HPDE6-E6E7 (cell line): ENCODE data around the gene WDR72.
"Not testable (repeated sequence)": the region's sequence is repeated elsewhere in the genome, so short reads cannot be mapped to it uniquely, and the experiment has no call there.

Source experiments
- DNase-seq: peaks from one replicate; pipeline ENCODE4 v3.0.0; 2011; ENCODE audit warnings: missing footprints; ENCODE audit errors: extremely low spot score

WDR72 gene

DNA sequence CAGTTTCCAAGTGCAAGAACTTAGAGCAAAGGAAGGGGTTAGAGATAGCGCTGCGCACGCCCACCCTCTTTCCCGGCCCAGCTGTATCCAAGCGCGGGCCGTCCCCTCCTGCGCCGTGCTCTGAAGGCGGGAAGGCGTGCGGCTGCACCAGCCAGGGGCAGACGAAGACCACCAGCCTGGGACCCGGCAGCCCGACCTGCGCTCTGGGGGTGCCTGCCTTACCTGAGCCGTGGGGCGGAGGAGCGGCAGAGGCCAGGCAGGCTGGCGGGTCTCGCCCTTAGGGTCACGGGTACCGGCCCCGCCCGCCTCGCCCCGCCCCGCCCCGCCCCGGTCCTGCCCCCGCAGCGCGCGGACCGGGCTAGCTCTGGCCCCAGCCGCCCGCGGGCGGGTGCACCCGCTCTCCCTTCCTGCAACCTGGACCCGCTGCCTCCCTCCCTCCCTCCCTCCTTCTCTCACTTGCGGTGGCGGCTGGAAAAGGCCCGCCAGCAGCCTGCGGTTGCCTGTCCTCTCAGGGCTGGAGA, at the start of gene WDR72:
TSS of gene WDR72 (minus strand) at position 253 of the 521 bp plus-strand sequence. CDS start 26,514 bp downstream, outside the sequence.
- DNase-seq = no peak

DNA sequence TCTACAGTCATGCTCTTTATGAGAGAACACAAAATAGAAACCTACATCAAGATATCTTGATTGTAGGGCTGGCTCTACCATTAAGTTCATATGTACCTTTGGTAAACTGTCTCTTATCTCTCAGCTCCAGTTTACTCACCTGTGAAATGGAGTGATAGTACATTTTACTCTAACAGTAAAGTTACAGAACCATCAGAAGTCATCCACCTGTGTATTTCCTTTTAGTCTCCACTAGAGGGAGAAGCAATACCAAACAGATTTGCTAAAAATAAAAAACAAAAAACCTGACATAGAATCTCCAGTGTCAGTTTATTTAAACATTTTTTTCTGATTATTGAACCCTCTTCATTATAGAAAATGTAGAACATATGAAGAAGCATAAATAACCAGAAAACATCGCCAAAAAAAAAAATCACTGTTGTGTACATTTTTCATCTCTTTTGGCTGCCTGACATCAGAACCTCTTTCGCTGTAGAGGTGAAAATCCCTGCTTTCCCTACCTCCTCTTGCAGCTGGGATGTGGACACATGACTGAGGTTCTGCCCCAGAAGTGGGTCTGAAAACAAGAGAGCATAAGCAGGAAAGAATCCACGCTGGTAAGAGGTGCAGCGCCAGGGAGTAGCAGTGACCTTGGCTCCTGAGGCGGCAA, 48.7 kb upstream of the WDR72 start:
- DNase-seq = peak; percentile 12

DNA sequence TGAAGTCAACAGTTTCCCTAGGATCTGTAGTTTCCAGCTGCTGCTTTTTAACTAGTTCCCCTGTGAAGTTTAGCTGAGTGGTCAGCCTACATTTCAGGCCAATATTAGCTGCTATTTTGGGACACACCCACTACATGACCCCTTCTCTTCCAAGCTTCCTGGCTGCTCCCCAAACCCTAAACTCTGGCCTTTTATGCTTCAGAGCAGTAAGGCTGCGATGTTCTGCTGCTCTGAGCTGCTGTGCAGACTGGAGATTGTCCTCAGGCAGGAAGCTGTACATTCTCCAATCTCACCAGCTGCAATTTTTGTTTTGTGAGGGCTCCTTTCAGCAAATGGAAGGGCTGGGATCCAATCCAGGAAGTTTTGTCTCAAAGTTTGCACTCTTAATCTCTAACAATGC, 48.0 kb upstream of the WDR72 start:
- no peak for DNase-seq

DNA sequence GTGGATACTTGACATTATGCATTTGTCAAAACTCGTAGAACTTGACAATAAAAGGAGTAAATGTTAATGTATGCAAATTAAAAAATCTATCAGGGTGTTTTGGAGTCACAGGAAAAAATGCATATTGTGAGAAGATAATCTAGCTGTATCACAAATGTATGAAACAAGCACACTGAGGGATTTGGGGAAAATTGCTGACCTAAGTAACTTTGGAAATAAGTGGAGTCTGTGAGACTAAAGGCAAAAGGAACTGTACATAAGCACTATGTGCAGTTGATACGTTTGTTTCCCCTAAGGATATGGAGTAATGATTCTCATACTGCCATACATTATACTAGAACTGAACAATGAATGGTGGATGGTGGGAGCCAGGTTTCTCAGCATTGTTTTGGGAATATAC, 43.2 kb upstream of the WDR72 start:
- no peak for DNase-seq

DNA sequence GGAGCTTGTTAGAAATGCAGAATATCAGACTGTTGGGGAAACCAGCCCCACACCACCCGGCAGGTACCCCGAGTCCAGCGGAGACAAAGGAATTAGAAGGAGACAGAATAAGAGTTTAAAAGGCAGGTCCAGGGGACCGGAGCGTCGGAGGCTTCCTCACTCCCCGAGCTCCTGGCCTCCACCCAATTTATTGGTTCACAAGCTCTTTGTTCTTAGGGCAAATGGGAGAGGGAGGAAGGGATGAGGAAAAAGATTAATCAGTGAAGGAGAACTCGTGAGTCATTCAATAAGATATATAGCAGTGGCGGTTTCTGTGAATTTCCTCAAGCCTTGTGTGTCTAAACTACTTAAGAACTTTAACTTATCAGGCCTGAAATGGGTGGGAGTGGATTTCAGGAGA, 32.1 kb upstream of the WDR72 start:
- no peak for DNase-seq

DNA sequence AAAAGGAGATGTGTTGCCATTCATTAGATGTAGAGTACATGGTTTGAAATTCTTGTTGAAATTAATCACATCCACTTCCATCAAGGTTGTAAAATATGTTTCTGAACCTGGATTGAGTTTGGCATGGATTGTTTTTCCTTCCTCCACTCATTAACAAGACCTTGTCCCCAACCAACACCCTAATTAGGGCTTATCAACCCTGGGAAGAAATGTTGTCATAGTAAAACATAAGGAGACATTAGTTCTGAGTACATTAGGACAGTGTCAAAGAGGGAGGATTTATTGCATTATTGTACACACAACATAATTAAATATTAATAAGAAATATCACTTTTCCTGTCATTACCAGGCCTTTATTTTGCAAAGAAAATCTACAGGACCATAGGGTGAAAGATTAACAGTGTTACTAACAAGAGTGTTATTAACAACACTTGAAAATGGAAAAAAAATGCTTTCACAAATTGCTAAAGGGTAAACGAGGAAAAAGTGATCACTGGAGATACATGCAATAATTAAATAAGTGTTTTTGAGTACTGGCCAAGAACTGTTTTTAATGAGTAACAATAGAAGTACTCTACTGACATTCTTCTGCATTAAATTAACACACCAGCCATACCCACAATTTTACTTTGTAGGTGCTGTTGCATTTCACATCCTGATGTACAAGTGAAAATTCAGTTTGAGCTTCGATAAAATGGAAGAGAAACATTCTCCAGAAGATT, 30.4 kb upstream of the WDR72 start:
- no peak for DNase-seq

DNA sequence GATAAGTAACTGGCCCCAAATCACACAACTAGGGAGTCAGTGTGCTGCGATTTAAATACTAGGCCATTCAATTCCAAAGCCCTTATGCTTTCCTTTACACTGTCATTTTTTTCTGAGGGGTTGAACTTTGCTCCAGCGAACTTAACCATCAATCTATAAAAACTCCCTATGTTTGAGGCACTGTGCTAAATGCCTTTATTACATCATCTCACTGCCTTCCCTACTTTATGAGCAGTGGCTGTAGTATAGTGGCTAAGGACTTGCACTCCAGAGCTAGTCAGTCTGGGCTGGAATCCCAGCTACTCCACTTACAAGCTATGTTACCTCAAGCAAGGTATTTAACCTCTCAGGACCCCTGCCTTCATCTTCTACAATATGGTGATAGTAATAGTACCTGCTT, 26.9 kb upstream of the WDR72 start:
- no peak for DNase-seq

DNA sequence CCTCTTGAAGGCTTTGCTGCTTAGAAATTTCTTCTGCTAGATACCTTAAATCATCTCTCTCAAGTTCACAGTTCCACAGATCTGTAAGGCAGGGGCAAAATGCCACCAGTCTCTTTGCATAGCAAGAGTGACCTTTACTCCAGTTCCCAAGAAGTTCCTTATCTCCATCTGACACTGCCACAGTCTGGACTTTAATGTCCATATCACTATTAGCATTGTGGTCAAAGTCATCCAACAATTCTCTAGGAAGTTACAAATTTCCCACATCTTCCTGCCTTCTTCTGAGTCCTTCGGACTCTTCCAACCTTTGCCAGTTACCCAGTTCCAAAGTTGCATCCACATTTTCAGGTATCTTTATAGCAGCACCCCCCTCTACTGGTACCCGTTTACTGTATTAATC, 25.8 kb upstream of the WDR72 start:
- not testable (repeated sequence) for DNase-seq

DNA sequence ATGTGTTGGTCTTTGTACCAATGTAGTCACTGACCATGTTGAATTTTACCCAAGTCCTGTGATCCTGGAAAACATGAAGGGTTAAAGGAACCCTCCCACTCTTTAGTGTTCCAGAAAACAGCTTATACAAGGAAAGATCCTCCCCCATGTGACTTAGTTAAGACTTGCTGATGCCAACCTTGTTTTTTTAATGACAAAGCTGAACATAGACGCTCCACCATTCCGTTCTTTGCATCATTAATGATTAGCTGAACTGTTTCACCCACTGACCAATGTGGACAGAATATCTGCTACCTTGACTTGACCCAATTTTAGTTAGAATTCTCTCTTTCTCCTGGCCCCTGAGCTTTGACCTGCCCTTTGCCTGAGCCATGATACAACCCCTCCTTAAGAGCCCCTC, 3.5 kb upstream of the WDR72 start:
- no peak for DNase-seq

DNA sequence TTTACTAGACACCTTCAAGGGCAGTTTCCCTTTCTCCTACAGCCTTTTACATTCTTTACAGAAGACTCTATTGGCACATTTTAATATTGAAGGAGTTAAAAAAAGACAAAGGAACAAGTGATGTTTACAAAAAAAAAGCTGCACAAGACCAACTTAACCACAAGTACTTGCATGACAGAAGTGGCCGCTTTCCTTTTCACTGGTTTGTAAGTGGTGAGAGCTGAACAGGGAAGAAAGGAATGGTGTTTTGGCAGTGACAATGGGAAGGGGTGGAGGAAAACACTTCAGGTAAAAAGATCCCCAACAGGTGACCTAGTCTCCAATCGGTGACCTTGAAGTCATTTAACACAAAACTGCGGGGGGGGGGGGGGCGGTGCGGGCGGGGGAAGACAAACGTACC, 1.1 kb downstream of the WDR72 start:
- no peak for DNase-seq

DNA sequence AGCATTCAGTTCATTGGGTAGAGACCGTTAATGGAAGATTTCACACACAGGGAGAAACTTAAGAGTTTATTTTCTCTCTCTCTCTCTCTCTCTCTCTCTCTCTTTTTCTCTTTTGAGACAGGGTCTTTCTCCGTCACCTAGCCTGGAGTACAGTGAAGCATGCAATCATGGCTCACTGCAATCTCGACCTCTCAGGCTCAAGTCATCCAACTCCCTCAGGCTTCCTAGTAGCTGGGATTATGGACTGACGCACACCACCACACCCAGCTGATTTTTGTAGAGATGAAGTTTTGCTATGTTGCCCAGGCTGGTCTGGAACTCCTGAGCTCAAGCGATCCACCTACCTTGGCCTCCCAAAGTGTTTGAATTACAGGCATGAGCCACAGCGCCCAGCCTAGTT, 1.6 kb downstream of the WDR72 start:
- no peak for DNase-seq

DNA sequence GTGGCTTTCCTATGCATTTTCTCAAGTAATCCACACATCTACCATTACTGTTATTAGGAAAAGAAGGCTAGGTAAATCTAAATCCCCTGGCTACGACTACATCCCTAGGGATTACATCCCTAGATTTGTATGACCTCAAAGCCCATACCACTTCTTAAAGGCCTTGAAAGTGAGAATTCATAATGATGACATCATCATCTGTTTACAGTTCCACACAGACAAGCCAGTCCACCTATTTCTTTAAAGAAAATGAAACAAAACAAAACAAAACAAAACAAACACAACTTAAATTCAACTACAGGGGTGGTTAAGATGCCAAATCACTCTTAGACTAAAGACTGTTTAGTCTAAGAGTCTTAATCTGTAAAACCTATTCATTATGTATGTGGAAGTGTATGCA, 5.7 kb downstream of the WDR72 start:
- no peak for DNase-seq

DNA sequence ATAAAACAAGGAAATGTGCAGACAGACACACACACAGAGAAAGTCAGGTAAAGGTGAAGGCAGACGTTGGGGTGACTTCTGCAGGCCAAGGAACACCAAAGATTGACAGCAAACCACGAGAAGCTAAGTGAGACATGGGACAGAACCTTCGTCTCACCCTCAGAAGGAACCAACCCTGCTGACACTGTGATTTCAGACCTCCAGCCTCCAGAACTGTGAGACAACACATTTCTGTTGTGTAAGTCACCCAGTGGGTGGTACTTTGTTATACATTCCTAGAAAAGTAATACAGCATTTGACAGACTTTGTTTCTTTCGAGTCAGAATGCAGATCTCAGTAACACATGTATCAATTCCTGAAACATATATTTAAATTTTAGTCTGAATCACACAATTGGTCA, 7.1 kb downstream of the WDR72 start:
- DNase-seq = no peak

DNA sequence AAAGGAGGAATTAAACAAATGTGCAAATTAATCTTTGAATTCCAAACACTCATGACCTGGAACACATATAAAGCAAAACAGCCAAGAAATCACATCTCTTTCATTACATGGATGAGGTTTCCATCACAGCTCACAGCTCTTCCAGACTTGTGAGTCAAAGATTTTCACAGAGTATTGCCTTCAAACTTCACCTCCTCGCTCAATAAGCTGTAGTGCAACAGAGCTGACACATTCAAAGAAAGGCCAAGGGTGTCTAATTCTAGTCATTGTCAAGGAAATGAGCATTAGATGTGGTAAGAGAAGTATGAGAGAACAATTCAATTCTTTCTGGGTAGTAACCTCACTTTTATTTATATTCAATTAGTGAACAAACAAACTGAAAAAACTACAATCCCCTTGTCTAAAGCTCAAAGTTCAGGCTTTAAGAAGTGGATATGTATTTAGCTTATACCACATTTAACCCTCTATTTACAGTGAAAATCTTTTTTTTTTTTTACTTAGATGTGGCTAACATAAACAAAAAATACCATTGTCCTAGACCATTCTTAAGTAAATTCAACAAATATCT, 11.9 kb downstream of the WDR72 start:
- no peak for DNase-seq

DNA sequence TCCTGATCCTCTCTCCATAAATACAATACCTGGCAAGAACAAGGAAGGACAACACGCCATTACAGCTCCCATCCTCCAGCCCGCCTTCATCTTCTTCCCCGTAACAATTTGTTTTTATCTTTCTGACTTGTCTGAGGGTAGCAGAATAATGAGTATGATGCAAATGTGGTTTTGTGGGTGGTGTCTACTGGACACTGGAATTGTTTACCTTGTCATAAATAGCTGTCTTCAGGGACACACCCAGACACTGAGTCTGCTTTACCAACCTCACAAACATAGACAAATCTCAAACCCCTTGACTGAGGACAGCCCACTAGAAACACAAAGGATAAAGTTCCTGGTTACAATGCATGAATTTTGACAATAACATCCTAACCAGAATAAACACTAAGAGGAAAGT, 13.4 kb downstream of the WDR72 start:
- DNase-seq = no peak

DNA sequence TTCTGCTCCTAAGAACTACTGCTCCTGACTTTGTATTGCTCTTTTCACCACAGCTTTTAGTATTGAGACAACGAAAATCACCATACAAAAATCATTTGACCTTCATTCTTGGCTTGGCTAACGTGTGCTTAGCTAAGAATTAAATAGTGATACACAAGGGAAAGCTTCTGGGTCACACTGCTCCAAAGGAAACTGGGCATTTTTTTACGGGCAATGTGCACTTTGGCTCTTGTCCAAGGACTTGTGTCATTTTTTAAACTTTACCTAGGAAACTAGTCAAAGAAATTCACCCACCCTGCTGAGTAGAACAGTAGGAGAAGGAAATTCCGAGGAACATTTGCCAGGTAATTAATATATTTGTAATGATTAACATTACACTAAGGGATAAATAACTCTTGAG, 19.8 kb downstream of the WDR72 start:
- no peak for DNase-seq

DNA sequence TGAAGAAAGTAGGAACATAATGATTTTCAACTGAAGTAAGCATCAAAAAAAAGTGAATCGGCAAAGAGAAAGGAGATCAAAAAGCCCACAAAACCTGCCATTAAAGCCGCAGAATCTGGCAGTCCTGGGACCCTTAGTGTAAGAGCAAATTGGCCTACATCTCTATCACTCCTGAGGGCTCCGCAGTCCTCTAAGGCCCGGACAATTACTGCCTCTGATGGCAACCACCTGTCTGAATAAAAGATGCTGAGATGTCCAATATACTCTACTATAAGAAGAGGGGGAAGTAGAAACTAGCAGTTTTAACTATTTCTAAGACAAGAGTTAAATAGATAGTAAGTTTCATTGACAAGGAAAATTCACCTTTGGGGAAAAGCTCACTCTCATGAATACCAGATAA, 20.3 kb downstream of the WDR72 start:
- no peak for DNase-seq

DNA sequence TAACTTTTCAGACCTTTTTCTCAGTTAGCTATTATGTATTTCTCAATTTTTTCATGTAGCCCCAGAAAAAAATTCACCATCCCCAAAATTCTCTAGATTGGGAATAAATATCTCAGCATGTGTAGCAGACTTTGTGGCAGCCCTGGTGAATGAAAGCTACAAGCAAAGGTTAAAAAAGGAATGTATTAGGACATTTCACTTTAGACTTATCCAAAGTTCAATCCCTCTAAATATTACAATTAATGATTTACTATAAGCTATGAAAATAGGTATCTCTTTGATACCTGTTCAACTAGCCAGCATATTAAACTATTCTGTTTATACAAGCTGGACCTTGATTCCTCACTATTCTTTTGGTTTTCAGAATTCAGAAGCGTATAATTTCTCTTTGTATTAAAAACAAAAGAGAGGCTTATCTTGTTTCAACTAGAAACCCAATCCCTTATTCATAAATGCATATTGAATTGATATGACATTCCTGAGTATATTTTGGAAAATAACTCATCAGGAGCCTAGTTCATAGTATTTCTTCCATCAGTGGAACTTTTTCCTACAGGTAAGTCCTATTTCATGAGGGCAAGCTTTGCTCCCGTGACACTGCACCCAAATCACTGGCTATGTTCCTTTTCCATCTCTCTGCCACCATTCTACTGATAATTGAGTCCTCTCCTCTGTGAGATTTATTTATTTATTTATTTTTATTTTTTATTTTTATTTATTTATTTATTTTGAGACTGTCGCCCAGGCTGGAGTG, 38.0 kb downstream of the WDR72 start:
- DNase-seq = no peak

DNA sequence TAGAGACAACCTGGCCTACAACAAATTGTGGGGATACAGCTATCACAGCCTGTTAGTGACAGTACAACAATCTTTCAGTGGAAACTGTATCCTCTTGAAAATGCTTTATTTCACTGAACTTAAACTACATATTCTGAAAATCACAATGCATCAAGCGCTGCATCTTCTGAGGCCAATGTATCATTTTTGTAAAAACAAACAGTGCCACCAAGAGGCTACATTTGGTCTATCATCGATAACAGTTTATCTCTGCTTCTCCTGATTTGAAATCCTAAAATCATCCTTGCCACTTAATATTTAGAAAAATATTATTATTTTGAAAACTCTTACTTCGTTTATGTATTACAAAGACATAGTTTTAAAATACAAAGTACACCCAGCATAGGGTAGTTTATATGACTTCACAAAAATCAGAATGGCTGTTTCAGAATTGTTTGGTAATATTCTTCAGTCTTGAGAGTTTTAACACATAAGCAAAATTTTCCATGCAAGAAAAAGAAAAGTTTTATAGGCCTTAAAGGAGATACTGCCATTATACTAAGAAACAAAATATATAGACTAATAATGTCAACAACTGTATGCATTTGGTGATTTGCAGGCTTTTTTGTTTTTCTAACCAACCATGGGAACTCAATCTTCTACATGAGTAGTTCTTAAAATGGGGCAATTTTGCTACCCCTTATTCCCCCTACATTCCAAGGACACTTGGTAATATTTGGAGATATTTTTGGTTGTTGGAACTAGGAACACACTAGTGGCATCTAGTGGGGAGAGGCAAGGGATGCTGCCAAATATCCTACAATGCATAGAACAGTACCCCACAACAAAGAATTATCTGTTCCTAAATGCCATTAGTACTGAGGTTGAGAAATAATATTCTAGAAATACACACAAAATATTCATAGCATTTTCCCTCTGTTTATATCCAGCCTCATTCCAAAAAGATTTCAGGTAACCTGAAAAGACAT, 42.3 kb downstream of the WDR72 start:
- DNase-seq = no peak

DNA sequence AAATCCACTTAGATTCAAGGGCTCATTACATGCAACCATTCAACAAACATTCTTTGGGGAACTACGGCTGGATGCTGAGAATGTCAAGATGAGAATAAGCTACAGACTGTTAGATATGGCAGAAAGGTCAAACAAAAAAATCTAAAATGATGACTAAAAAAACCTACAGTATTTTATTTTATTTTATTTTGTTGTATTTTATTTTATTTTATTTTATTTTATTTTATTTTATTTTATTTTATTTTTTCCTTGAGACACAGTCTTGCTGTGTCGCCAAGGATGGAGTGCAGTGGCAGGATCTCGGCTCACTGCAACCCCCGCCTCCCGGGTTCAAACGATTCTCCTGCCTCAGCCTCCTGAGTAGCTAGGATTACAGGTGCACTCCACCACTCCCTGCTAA, 46.2 kb downstream of the WDR72 start:
- no peak for DNase-seq

DNA sequence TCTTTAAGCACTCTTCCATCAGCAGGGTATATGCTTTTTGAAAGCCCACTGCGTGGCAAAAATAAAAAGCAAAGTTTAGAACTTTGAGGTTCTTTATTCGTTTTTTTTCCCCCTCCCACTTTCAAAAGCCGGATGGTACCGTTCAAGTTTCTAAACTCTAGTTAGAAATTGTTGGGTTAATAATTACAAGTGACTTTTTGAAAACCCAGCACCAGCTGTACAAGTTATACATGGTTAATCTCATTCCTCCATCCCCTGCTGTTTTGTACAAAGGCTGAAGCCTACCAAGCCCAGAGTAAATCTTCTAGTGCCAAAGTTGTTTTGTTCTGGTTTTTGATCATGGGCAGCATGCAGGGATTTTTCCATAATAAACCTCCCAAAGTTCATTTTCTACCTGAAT, 48.6 kb downstream of the WDR72 start:
- no peak for DNase-seq
